LoVo (cell line): ENCODE data around the gene RCN2.
"Not testable (repeated sequence)": the region's sequence is repeated elsewhere in the genome, so short reads cannot be mapped to it uniquely, and the experiment has no call there.

ENCODE experiments used
- DNase-seq: peaks from one replicate; pipeline ENCODE4 v3.0.0-alpha.2; 2016; ENCODE audit warnings: low spot score

RCN2 gene

DNA sequence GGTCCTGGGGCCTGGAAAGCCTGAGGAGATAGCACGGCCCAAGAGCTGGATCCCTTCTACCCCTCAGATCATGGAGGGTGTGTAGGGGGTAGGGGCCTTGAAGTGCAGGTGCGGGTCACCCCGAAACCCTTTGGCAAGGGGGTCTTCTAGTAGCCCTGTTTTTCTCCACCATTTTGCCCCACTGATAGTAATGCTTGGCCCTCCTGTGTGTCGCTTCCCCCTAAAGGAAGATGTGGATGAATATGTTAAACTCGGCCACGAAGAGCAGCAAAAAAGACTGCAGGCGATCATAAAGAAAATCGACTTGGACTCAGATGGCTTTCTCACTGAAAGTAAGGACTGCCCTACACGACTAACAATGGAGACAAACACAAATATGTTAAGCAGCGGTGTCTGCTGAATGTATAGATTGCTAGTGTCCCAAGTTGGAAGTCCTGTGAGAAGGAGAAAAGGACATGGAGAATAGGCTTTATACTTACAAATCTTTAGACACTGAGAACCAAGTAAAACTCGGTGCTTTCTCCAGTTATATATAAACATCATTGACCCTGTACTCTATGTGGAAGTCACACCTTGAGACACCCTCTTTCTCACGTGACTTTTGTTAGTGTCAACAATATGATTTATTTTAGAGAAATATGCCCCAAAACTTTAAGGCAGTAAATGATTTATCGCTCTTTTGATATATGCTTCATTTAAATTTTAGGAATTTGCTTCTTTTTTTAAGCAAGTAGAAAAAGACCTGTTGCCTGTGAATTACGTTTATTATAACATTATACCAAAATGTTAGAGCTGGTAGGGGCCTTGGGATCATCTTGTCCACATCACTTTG is 802 bp downstream of the RCN2 start:
- peak; percentile 14 for DNase-seq

DNA sequence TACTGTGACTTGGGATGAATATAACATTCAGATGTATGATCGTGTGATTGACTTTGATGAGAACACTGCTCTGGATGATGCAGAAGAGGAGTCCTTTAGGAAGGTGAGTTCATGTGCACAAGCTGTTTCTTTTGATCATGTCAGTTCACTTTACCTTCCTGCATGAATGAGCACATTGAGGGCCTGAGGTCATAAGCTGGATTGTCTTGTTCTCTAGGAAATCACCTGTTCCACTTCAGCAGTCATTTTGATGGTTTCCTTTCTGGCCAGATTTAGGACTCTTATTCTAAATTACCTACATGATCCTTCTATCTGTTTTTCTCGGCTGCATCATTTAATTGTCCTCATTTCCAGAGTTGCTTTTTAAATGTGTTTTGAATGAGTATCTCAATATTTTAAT is 4.1 kb downstream of the RCN2 start:
- DNase-seq, result no peak

DNA sequence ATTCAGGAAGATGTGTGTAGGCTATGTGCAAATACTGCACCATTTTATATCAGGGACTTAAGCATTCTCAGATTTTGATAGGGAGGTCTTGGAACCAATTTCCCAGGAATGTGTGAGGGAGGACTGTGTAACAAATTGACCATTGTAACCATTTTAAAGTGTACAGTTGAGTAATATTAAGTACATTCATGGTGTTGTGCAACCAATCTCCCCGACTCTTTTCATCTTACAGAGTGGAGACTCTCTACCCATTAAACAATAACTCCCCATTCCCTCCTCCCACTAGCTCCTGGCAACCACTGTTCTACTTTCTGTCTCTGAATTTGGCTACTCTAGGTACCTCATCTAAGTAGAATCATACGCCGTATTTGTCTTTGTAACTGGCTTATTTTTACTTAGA is 5.1 kb downstream of the RCN2 start:
- no peak for DNase-seq

DNA sequence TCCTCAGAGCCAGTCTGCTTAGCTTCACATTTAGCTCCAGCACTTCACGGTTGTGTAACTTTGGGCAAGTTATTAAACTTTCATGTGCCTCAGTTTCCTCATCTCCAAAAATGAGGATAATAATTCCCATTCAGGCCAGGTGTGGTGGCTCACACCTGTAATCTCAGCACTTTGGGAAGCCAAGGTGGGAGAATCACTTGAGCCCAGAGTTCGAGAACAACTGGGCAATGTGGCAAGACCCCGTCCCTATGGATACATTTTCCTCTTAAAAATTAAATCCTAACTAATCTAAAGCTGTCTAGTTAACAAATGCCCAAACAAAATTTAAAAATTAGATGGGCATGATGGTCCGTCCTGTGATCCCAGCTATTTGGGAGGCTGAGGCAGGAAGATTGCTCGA is 7.2 kb downstream of the RCN2 start:
- DNase-seq, result no peak

DNA sequence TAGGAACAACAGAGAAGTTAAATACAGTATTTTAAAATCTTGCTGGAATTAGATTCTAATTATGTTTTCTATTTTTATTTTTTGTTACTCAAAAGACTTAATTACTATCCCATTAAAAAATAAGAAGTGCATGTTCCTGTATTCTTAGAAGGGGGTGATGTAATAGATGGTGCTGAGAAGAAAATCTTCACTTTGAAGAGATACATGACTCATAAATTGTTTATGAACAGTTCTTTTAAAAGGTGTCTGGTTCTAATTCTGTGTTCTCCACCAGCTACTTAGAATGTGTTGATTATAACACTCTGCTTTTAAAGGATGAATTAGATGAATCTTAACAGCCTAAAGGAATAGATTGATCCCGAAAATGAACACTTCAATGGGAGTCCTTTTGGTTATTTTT is 8.2 kb downstream of the RCN2 start:
- DNase-seq, result no peak

DNA sequence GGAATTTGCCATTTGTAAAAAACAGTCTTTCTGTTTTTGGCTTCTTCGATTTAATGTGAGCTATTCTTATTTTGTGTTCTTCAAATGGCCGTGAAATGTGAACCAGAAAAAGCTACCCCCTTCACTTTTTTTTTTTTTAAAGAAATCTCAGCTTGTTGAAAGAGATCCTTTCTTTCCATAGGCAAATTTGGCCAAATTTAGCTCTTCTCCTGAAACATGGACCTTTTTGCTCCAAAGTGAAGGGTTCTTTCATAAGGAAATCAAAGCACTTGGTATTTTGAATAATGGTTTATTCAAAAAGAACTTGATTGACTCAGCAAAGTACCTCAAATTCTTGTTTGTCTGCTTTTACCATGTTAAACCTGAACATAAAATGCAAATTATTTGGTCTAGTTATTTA is 10.1 kb downstream of the RCN2 start:
- DNase-seq, result no peak

DNA sequence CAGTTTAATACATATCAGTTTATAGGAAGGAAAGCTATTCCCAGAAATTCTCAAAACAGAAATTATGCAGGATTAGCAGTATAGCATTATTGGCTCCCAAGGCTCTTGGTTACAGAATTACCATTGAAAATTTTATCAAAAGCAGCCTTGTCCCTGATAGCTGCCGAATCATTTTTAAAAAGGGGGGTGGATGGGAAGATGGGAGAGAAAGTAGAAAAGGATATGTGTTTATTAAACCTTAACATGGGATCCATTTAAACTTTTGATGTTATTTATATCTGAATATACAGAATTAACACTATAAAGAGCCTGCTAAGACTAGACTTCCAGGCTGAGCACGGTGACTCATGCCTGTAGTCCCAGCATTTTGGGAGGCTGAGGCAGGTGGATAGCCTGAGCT is 10.8 kb downstream of the RCN2 start:
- DNase-seq, result no peak

DNA sequence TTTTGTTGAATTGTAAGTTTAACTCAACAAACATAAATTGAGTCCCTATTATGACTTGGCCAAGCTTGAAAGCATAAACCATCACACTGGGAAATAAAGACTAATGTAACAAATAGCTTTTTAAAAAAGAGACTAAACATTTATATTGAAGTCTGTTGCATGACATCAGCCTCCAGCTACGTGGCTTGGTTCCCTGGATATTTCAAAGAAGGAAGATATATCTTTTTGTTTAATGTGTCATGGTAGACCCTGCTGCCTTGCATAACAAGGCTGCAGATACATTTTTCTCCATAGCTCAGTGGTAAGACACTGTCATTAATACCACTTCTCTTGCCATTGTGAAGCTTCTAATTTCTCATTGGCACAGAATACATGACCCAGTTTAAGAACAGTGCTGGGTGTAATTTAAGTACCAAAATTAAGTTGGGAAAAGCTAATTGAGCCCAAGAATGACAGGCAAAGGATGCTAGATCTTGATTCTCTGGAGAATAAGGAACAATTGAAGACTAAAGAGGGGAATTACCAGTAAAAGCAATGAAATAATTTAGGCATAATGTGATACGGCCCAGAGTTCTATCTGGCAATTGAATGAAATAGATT is 14.0 kb downstream of the RCN2 start:
- DNase-seq, result no peak

DNA sequence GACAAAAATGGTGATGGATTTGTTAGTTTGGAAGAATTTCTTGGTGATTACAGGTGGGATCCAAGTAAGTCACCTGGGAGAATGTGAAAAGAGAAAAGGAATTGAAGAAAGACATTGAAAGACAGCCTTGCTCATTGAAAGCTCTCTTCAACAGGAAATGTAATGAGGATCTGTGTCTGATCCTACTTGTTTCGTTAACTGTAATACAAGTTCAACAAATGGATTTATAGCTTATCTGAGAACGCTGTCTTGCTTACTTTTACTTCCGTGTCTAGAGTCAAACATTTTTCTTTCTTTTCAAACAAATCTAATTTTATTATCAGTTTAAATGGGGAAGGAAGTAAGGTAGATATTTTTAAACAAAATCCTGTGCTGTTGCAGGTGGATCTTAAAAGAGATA is 15.9 kb downstream of the RCN2 start:
- no peak for DNase-seq

DNA sequence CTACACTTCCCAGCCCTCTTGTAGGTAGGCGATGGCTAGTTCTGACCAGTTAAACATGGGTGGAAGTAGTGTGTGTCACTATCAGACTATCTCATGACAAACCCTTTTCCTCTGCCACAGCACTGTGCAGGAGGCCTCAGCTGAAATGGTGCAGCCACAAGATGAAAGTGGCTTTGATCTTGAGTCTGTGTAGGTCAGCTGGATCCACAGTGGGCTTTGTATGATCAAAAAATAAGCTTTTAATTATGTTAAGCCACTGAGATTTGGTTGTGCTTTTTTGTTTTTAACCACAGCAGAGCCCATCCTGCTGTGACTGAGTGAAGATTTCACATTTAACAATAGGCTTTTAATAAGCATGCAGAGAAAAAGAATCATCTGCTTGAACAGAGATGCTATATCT is 19.7 kb downstream of the RCN2 start:
- DNase-seq, result no peak

DNA sequence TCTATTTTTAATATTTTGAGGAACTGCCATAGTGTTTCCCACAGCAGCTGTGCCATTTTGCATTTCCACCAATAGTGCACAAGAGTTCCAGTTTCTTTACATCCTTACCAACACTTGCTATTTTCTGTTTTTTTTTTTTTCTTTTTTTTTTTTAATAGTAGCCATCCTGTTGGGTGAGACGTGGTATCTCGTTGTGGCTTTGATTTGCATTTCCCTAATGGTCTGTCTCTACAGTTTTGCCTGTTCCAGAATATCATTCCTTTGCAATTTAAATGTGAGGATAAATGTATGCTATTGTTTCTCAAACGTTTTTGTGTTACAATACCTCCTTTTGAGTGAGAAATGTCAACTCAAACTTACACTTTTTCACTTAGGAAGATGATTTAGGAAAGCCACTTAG is 22.4 kb downstream of the RCN2 start:
- DNase-seq, result no peak

DNA sequence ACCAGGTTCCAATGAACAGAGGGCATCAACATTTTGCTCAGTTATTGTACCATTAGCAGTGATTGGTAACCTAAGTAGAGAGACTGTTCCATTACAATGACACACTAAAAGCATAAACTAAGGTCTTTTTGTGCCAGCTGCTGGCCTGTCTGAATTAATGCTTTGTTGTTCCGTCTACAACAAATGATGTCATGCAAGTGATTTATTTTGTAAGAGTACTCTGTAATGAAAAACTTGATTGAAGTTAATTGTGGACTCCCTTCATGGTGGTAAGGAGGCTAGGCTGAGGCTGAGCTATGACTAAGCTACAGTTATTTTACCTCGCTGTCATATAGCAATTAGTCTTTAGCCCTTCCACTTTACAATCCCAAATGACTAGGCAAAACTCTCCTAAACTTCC is 23.2 kb downstream of the RCN2 start:
- DNase-seq, result no peak

DNA sequence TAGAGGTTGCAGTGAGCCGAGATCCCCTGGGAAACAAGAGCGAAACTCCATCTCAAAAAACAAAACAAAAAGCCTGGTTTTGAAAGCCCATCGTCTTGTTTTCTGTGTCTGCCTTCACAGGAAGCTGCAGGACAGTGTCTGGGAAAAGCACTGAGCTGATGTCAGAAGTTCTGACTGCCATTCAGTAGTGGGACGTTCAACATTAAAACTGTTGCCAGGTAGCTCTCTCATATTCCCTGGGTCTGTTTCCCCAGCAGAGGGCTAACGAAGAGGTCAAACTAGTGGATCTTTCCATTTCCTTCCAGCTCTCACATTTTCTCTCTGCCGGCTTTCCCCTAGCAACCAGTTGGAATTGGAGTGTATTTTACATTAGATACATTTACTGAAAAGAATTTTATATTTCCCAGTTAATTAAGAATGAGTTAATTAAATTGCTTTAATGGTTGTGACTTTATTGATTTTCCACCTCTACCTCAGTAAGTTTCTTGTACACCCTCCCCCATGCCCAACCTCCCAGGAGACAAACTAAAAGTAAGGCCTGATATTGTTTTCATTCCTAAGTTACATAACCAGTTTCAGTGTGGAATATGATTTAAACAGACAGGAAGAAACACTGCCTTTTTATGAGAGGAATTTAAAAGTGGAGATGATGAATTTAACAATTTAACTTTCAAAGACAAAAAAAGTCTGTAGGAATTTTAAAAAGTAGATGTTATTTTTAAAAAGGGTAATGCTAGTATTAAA is 29.9 kb downstream of the RCN2 start:
- no peak for DNase-seq

DNA sequence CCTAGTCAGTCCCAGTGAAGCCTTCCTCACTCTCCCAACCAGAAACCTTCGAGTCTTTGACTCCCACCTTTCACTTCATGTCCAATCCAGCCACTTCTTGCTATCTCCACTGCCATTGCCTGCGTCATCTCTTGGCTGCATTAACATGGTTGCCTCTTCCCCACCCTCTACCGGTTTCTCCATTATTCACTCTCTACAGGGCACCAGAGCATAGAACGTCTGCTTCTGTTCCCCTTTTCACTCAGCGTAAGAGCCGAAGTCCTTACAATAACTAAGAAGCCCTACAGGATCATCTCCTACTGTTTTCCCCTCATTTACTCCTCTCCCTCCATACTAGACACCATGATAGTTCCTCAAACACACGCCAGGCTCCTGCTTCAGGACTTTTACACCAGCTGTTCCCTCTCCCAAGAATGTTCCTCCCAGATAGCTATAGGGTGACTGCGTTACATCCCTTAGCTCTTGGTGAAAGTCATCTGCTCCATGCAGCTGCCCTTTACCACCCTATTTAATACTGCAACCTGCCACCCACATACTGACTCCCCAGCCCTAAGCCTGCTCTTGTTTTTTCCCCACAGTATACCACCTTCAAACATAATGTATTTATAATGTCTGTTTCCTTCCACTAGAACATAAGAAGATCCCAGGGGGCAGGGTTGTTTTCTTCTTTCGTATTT is 30.9 kb downstream of the RCN2 start:
- no peak for DNase-seq

DNA sequence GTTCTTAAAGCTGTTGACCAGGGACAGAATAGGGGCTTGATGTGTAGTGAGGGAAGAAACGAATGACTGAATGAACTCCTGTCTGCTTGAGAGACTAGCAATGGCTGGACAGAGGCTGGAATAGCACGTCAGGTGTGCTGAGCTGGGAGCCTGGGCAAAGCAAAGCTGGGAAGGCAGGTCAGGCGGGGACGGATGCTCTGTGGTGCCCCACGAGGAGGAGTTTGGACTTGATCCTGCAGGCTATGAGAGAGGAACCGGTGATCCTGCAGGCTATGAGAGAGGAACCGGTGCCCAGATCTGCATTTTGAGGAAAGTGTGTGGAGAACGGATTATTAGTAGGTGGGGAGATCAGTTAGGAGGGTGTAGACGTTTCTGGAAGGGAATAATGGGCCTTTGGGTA is 32.0 kb downstream of the RCN2 start:
- DNase-seq, result no peak

DNA sequence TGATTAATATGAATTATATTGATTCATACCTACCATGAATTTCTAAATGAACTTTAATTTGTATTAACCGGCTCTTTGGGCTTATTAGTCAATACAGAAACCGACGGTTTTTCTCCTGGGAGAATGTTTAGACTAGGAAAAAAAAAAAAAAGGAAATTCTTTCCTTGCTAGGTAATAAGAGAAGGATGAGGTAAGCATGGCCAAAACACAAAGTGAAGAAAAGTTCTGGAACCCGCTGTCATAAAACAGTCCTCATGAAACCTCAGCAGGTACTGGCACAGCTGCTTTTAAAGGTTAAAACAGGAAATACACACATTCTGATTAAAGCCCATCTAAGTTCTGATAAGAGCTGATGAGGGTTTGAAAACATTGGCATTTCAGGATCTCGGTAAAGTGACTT is 32.6 kb downstream of the RCN2 start:
- DNase-seq, result no peak

DNA sequence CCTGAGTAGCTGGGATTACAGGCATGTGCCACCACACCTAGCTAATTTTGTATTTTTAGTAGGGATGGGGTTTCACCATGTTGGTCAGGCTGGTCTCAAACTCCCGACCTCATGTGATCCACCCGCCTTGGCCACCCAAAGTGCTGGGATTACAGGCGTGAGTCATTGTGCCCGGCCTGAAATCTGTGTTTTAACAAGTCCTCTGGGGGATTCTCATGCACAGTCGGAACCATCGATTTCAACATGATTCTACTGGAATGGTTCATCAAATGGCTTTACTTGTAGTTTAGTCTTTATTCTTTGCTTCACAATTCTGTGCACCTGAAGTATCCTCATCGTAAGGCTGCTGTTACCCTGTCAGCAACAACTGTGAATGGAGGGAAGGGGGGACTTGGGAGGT is 34.5 kb downstream of the RCN2 start:
- not testable (repeated sequence) for DNase-seq

DNA sequence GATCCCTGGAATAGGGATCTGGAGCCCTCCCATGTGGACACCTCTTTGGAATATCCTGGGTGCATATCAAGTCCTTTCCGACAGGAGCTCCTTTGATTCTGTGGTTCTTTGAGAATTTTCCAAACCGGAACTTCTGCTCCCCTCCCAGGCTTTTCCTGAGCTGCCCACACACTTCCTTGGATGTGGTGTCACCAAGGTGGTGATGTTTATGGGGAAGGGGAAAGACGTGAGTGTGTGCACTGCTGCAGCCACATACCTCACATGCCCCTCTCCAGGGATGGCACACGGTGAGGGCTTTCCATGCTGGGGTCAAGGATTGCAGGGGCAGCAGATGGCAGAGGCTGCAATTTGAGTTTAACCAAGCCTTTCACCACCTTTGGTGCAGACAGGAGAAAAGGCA is 35.5 kb downstream of the RCN2 start:
- DNase-seq, result no peak

DNA sequence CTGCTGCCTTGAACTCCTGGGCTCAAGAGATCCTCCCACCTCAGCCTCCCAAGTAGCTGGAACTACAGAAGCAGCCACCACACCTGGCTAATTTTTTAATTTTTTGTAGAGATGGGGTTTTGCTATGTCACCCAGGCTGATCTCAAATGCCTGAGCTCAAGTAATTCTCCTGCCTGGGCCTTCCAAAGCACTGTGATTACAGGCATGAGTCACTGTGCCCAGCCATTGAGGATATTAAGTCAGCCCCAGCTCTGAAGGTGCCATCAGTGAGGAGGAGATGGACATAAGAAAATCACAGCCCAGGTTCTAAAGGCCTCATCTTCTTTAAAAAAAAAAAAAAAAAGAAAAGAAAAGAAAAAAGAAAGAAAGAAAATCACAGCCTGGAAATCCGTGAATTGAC is 36.8 kb downstream of the RCN2 start:
- DNase-seq, result no peak

DNA sequence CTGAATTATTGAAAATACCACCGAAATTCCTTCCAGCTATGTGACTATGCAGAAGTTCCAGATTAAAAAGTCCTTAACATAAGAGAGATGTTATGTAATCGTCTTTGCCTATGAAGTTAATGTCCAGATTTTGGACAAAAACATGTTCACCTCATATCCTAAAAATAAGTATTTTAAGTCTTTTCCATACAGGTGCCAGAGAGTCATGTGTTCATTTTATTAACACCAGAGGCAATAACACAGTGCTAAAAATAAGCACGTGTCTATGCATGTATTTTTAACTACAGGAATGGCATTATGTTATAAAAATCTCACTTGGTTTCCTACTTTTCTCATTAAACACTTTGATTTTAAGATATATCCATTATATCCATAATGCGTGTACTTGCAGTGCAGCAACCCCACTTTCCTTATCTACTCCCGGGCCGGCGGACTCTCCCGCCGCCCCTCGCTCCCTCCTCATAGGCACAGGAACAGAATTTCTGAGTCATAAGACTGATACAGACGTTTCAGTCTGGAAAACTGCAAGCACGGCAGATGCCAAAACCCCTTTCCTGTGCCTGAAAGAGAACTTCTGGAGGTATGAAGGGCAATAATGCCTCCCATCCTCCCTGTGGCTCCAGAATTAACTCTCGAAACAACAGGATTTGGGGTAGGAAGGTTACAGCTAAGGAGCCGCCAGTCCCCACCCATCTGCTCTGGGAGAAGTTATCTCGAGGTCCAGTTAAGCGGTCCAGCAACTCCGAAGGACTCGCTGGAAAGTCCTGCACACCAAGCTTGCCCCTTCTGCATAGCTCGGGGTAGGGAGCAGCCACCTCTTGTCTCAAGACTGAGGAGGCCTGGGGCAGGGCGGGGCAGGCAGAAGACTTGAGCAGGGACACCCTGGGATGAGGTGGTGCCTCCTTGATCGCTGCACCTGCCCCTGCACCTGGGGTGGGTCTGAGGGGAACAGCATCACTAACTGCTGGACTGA is 41.1 kb downstream of the RCN2 start:
- DNase-seq, result peak; percentile 3

DNA sequence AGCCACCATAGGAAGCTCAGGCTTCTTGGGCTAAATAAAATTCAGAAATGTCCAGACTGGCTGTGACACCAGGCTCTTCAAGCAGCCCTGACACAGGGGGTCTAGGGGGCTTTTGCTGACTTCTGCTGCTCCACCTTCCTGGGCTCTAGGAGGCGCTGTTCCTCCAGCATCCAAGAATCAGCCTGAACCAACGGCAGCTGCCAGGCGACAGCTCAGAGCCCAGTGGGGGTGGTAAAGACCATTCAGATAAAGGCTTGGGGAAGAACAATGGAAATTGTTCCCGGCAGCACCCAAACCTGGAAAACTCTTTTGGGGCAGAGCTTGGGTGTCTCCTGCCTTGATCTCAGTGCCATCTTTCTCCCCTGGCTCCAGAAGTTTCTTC is 41.8 kb downstream of the RCN2 start:
- DNase-seq, result no peak

DNA sequence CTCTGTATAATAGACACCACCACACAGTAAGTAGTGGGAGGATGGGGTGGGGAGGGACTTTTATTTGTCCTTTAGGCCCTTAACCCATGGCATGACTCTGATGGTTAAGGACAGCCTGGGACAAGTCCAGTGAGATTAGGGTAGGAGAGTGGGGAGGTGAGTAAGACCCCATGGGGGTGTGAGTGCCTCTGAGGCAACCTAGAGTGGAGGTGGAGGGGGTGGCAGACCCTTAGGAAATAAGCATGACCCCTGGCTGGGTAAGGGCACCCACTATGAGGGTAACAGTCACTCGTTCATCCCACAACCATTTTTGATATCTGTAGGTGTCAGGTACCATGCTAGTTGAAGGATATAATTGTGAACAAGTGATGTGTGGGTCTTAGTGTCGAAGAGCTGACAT is 42.4 kb downstream of the RCN2 start:
- DNase-seq, result no peak
